Measurements from ENCODE around the gene TRIP11.

The TRIP11 gene

DNA sequence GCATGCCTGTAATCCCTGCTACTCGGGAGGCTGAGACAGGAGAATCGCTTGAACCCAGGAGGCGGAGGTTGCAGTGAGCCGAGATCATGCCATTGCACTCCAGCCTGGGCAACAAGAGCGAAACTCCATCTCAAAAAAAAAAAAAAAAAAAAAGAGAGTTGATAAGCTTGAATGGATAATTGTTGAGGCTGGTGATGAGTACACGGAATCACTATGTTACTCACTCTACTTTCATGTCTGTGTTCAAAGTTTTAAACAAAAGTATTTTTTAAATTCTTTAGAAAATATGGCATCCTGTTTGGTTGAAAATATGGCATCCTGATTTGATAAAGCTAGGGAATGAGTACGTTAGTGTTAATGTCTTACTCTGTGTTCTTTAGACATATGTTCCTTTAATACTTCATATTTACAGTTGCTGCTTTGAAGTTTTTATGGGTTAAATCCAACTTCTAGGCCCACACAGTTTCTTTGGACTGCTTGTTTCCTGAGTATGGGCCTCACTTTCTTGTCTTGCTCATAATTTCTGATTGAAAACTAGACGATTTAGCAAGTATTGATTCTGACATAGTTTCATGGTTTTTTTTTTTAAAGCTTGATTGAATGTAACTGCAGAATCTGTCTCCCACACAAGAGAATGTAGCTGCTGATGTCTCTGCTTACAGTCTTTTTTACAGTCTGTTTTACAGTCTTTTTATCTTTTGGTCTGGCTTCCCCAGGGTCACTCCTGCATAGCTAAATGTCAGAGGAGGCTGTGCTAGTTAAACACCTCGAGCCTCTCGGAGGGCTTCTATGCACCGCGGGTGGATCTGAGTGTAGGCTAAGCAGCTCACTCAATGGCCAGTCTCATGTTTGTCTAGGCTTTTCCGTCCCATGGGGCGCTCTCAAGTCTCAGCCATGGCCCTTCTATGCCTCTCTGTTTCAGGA lies 78.3 kb downstream of the TRIP11 start:
- no peak for TF ChIP-seq CTCF (IDR thresholded peaks at IDR 0.05; ENCODE audit: insufficient read depth, low read depth, low read length, missing control alignments)
- no peak overlapping the region for H3K4me3 ChIP-seq (ENCODE audit: low read depth, low read length)
- no peak for DNase-seq (ENCODE audit: low read depth)

- no peak for TF ChIP-seq CTCF (IDR thresholded peaks at IDR 0.05; ENCODE audit: insufficient read depth, low read depth, low read length, missing control alignments)
- DNase-seq (ENCODE audit: low read depth) = no peak
- no peak overlapping the region for H3K4me3 ChIP-seq (ENCODE audit: low read depth, low read length)
Measured at GRCh38 chr14:91957876-91958313, 82.0 kb downstream of the TRIP11 start.

GRCh38 chr14:91956616-91957015 lies 83.2 kb downstream of the TRIP11 start:
- no peak for TF ChIP-seq CTCF (IDR thresholded peaks at IDR 0.05; ENCODE audit: insufficient read depth, low read depth, low read length, missing control alignments)
- DNase-seq (ENCODE audit: low read depth) = no peak
- H3K4me3 ChIP-seq (ENCODE audit: low read depth, low read length) = no peak overlapping the region

GRCh38 chr14:91955168-91955567 lies 84.7 kb downstream of the TRIP11 start:
- DNase-seq (ENCODE audit: low read depth) = no peak
- no peak overlapping the region for H3K4me3 ChIP-seq (ENCODE audit: low read depth, low read length)
- no peak for TF ChIP-seq CTCF (IDR thresholded peaks at IDR 0.05; ENCODE audit: insufficient read depth, low read depth, low read length, missing control alignments)

GRCh38 chr14:91953170-91953985 lies 86.5 kb downstream of the TRIP11 start:
- no peak overlapping the region for H3K4me3 ChIP-seq (ENCODE audit: low read depth, low read length)
- no peak for TF ChIP-seq CTCF (IDR thresholded peaks at IDR 0.05; ENCODE audit: insufficient read depth, low read depth, low read length, missing control alignments)
- no peak for DNase-seq (ENCODE audit: low read depth)

DNA sequence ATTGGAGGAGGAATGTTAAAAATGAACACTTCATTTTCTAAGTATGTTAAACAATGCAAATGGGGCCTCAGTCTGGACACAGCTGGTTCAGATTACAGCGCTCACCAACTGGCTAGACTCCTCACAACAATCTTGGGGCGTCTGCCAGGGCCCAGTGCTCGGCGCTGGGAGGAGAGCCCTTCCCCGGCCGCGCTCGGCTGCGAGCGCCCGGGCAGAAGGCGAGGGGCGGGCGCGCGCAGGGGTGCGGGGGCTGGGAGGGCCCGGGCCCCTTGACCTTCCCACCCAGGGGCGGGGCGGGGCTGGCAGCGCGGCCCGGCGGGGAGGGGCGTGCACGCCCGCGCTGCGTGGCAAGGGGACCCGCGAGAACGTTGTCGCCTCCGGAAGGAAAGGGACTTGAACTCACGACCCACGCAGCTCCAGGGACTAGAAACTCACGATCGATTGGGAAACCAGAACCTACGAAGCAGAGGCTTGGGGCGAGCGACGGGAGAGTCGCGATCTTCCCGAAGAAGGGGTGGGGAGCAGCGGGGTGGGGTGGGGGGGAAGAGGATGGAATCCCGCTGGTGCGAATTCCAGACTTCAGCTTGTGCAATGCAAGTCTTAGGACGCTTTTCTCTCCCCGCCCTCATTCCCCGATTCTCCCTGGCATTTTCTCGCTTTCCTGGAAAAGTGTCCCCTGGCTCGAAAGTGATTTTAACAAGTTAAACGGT lies 92.2 kb downstream of the TRIP11 start, which contains the start of gene FBLN5:
FBLN5 (minus strand) TSS at position 220 of the 710 bp plus-strand sequence. CDS start 465 bp downstream, outside the sequence.
- no peak for DNase-seq (ENCODE audit: low read depth)
- no peak within 1 kb of the TSS for H3K4me3 ChIP-seq (ENCODE audit: low read depth, low read length)

More for the DNA sequence above, 92.2 kb downstream of the TRIP11 start, which contains the start of gene FBLN5:
- no peak for TF ChIP-seq CTCF (IDR thresholded peaks at IDR 0.05; ENCODE audit: insufficient read depth, low read depth, low read length, missing control alignments)

All from GM12865 (cell line).